ENCODE results near the gene UGT1A7.
"Not testable (repeated sequence)": the region's sequence is repeated elsewhere in the genome, so short reads cannot be mapped to it uniquely, and the experiment has no call there.

The UGT1A7 gene

DNA sequence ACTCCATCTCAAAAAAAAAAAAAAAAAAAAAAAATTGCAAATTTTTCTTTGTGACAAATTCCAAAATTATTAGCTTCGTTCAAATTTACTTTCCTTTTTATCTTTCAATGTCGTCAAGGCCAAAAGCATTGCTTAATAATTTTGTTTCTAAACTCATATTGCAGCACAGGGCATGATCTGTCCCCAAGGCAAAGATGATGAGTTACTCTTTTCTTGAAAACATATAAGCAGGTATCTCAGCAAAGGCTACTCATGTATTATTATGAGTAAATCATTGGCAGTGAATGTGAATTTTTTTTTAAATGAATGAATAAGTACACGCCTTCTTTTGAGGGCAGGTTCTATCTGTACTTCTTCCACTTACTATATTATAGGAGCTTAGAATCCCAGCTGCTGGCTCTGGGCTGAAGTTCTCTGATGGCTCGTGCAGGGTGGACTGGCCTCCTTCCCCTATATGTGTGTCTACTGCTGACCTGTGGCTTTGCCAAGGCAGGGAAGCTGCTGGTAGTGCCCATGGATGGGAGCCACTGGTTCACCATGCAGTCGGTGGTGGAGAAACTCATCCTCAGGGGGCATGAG lies at the start of gene UGT1A7:
Gene UGT1A7 (plus strand): TSS at position 381 of the 579 bp plus-strand sequence. CDS start 37 bp downstream, at position 418.
- no peaks in the 10 kb centered on the region for H3K4me1 ChIP-seq (ENCODE audit: control insufficient read depth, insufficient read depth, low read length)
- H3K27ac ChIP-seq (ENCODE audit: low read length) = no peak within 1 kb of the TSS
- no peak within 1 kb of the TSS for H3K9ac ChIP-seq (ENCODE audit: low read length in 2 of 2)
- no peaks in the 10 kb centered on the region for H3K9me3 ChIP-seq (ENCODE audit: control insufficient read depth in 2 of 2, low read length in 2 of 2)
- H3K36me3 ChIP-seq (ENCODE audit: control insufficient read depth in 2 of 2, insufficient read depth in 2 of 2, low read length in 2 of 2) = no peaks in the 10 kb centered on the region
- H3K27me3 ChIP-seq (ENCODE audit: control insufficient read depth in 1 of 2, insufficient read depth in 2 of 2, low read length in 2 of 2) = peaks cover 0 to 2% of the 10 kb centered on the region in 2 donors
- no peak within 1 kb of the TSS for H3K4me3 ChIP-seq (ENCODE audit: low read length in 2 of 2)

DNA sequence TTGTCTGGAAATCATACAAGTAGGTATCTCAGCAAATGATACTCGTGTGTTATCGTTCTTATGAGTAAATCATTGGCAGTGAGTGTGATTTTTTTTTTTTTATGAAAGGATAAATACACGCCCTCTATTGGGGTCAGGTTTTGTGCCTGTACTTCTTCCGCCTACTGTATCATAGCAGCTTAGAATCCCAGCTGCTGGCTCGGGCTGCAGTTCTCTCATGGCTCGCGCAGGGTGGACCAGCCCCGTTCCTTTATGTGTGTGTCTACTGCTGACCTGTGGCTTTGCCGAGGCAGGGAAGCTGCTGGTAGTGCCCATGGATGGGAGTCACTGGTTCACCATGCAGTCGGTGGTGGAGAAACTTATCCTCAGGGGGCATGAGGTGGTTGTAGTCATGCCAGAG lies 45.4 kb upstream of the UGT1A7 start, which contains the start of gene UGT1A10:
Gene UGT1A10 (plus strand): TSS at position 143 of the 400 bp plus-strand sequence. CDS start 75 bp downstream, at position 218.
- H3K4me3 ChIP-seq (ENCODE audit: low read length in 2 of 2) = not testable (repeated sequence)

DNA sequence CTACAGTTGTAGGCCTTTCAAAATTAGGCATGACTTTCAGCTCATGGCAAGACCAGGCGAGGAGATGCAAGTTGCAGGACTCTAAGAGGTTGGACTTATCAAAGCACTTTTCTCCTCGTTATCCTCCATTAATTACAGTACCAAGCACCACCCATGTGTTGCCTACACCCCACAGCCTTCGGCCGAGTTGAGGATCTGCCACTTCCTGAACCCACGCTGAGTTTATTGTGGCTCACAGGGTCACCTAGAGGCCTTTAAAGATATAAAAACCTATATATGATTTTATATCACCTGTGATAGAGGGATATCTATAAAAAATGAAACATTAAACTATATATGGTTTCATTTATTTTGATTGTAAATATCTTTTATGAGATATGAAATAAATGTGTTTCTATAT lies 42.9 kb upstream of the UGT1A7 start:
- Histone ChIP-seq H3K27me3 (ENCODE audit: control insufficient read depth in 1 of 2, insufficient read depth in 2 of 2, low read length in 2 of 2) (no peaks in the 10 kb centered on the region), H3K36me3 (ENCODE audit: control insufficient read depth in 2 of 2, insufficient read depth in 2 of 2, low read length in 2 of 2) (no peaks in the 10 kb centered on the region), H3K9me3 (ENCODE audit: control insufficient read depth in 2 of 2, low read length in 2 of 2) (peaks cover 0 to 7% of the 10 kb centered on the region in 2 donors), H3K9ac (ENCODE audit: low read length in 2 of 2) (no peak overlapping the region), H3K4me1 (ENCODE audit: control insufficient read depth, insufficient read depth, low read length) (no peaks in the 10 kb centered on the region), H3K27ac (ENCODE audit: low read length) (no peak overlapping the region), H3K4me3 (ENCODE audit: low read length in 2 of 2) (no peak overlapping the region)

More for the DNA sequence above, 45.4 kb upstream of the UGT1A7 start, which contains the start of gene UGT1A10:
- not testable (repeated sequence) for H3K9me3 ChIP-seq (ENCODE audit: control insufficient read depth in 2 of 2, low read length in 2 of 2); H3K27ac ChIP-seq (ENCODE audit: low read length); H3K9ac ChIP-seq (ENCODE audit: low read length in 2 of 2); H3K4me1 ChIP-seq (ENCODE audit: control insufficient read depth, insufficient read depth, low read length); H3K36me3 ChIP-seq (ENCODE audit: control insufficient read depth in 2 of 2, insufficient read depth in 2 of 2, low read length in 2 of 2); H3K27me3 ChIP-seq (ENCODE audit: control insufficient read depth in 1 of 2, insufficient read depth in 2 of 2, low read length in 2 of 2)

DNA sequence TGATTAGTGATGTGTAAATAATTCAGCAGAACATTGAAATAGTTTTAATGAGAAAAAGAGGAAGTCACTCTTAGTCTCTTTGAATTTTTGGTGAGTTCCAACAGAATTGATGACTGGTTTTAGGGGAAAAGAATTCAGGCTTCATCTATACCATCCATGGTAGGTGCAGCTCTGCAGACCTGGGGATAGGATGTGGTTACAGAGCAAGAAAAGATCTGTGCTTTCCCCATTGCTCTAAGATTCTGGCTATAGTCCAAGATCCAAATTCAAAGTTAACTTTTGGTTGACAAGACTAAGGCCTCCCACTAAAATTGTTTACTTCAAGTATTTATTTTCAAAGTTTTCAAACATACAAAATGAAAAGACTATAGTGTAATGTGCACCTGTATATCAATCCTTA lies 41.8 kb upstream of the UGT1A7 start:
- H3K4me1 ChIP-seq (ENCODE audit: control insufficient read depth, insufficient read depth, low read length) = no peaks in the 10 kb centered on the region
- H3K36me3 ChIP-seq (ENCODE audit: control insufficient read depth in 2 of 2, insufficient read depth in 2 of 2, low read length in 2 of 2) = no peaks in the 10 kb centered on the region
- H3K9ac ChIP-seq (ENCODE audit: low read length in 2 of 2) = no peak overlapping the region
- H3K27me3 ChIP-seq (ENCODE audit: control insufficient read depth in 1 of 2, insufficient read depth in 2 of 2, low read length in 2 of 2) = no peaks in the 10 kb centered on the region
- no peak overlapping the region for H3K4me3 ChIP-seq (ENCODE audit: low read length in 2 of 2)
- H3K9me3 ChIP-seq (ENCODE audit: control insufficient read depth in 2 of 2, low read length in 2 of 2) = peaks cover 0 to 7% of the 10 kb centered on the region in 2 donors
- no peak overlapping the region for H3K27ac ChIP-seq (ENCODE audit: low read length)

DNA sequence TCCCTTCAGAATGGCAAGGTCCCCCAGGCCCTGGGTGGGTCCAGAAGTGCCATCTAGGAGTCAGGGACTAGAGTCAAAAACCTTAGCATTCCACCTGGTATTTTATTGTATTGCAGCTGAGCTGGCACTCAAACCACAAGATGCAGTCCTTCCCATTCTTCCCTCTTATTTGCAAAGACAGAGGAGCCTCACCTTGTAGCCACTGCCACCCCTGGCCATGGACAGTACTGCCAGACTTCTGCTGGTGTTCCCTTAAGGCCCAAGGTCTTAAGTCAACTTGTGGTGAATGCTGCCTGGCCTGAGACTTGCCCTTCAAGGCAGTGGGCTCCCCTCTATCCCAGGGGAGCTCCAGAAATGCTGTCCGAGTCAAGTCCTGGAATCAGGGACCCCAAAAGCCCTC lies 38.6 kb upstream of the UGT1A7 start:
- H3K27me3 ChIP-seq (ENCODE audit: control insufficient read depth in 1 of 2, insufficient read depth in 2 of 2, low read length in 2 of 2) = no peaks in the 10 kb centered on the region
- H3K9me3 ChIP-seq (ENCODE audit: control insufficient read depth in 2 of 2, low read length in 2 of 2) = peaks cover 0 to 7% of the 10 kb centered on the region in 2 donors
- no peaks in the 10 kb centered on the region for H3K4me1 ChIP-seq (ENCODE audit: control insufficient read depth, insufficient read depth, low read length)
- no peak overlapping the region for H3K27ac ChIP-seq (ENCODE audit: low read length)
- no peak overlapping the region for H3K4me3 ChIP-seq (ENCODE audit: low read length in 2 of 2)
- no peak overlapping the region for H3K9ac ChIP-seq (ENCODE audit: low read length in 2 of 2)
- no peaks in the 10 kb centered on the region for H3K36me3 ChIP-seq (ENCODE audit: control insufficient read depth in 2 of 2, insufficient read depth in 2 of 2, low read length in 2 of 2)

GRCh38 chr2:233646033-233646432 lies 35.7 kb upstream of the UGT1A7 start:
- H3K9me3 ChIP-seq (ENCODE audit: control insufficient read depth in 2 of 2, low read length in 2 of 2); H3K4me1 ChIP-seq (ENCODE audit: control insufficient read depth, insufficient read depth, low read length); H3K27me3 ChIP-seq (ENCODE audit: control insufficient read depth in 1 of 2, insufficient read depth in 2 of 2, low read length in 2 of 2); H3K9ac ChIP-seq (ENCODE audit: low read length in 2 of 2); H3K27ac ChIP-seq (ENCODE audit: low read length); H3K36me3 ChIP-seq (ENCODE audit: control insufficient read depth in 2 of 2, insufficient read depth in 2 of 2, low read length in 2 of 2); H3K4me3 ChIP-seq (ENCODE audit: low read length in 2 of 2): not testable (repeated sequence)

DNA sequence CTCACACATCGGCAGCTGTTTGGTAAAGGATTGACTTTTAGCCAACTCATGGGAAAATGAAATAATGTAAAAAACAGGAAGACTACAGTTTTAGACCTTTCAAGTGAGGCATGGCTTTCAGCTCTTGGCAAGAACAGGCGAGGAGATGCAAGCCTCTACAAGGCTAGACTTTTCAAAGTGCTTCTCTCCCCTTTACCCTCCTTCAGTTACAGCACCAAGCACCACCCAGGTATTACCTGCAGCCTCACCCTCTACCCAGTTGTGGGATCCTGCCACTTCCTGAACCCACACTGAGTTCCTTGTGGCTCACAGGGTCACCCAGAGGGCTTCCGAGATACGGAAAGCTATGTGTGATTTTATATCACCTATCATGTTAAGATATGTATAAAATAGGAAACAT lies 30.7 kb upstream of the UGT1A7 start:
- Histone ChIP-seq H3K9me3 (ENCODE audit: control insufficient read depth in 2 of 2, low read length in 2 of 2) (no peaks in the 10 kb centered on the region), H3K27ac (ENCODE audit: low read length) (no peak overlapping the region), H3K4me3 (ENCODE audit: low read length in 2 of 2) (no peak overlapping the region), H3K36me3 (ENCODE audit: control insufficient read depth in 2 of 2, insufficient read depth in 2 of 2, low read length in 2 of 2) (no peaks in the 10 kb centered on the region), H3K27me3 (ENCODE audit: control insufficient read depth in 1 of 2, insufficient read depth in 2 of 2, low read length in 2 of 2) (peaks cover 0 to 2% of the 10 kb centered on the region in 2 donors), H3K9ac (ENCODE audit: low read length in 2 of 2) (no peak overlapping the region), H3K4me1 (ENCODE audit: control insufficient read depth, insufficient read depth, low read length) (no peaks in the 10 kb centered on the region)

DNA sequence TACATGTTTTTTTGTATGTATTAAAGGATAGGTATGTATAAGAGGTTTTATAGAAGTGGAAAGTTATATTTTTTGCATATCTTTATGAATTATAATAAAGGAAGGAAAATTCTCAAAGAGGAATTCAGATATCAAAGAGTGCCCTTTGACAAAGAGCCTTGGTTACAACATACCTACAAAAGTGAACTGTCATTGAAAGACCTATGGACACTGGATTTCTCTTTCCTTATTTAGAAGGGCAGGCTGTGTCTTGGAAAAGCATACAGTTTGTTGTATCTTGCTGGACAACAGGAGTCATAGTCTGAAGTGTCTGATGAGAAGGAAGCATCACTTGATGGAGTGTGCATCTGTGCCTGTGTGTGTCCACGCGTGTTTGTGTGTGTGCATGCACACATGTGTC lies 30.3 kb upstream of the UGT1A7 start:
- Histone ChIP-seq H3K9me3 (ENCODE audit: control insufficient read depth in 2 of 2, low read length in 2 of 2) (no peaks in the 10 kb centered on the region), H3K4me3 (ENCODE audit: low read length in 2 of 2) (no peak overlapping the region), H3K36me3 (ENCODE audit: control insufficient read depth in 2 of 2, insufficient read depth in 2 of 2, low read length in 2 of 2) (no peaks in the 10 kb centered on the region), H3K27ac (ENCODE audit: low read length) (no peak overlapping the region), H3K9ac (ENCODE audit: low read length in 2 of 2) (no peak overlapping the region), H3K27me3 (ENCODE audit: control insufficient read depth in 1 of 2, insufficient read depth in 2 of 2, low read length in 2 of 2) (peaks cover 0 to 2% of the 10 kb centered on the region in 2 donors), H3K4me1 (ENCODE audit: control insufficient read depth, insufficient read depth, low read length) (no peaks in the 10 kb centered on the region)

- no peak overlapping the region for H3K9ac ChIP-seq (ENCODE audit: low read length in 2 of 2)
- H3K4me3 ChIP-seq (ENCODE audit: low read length in 2 of 2) = no peak overlapping the region
- no peaks in the 10 kb centered on the region for H3K9me3 ChIP-seq (ENCODE audit: control insufficient read depth in 2 of 2, low read length in 2 of 2)
- peaks cover 0 to 2% of the 10 kb centered on the region in 2 donors for H3K27me3 ChIP-seq (ENCODE audit: control insufficient read depth in 1 of 2, insufficient read depth in 2 of 2, low read length in 2 of 2)
- no peaks in the 10 kb centered on the region for H3K36me3 ChIP-seq (ENCODE audit: control insufficient read depth in 2 of 2, insufficient read depth in 2 of 2, low read length in 2 of 2)
- H3K4me1 ChIP-seq (ENCODE audit: control insufficient read depth, insufficient read depth, low read length) = no peaks in the 10 kb centered on the region
- H3K27ac ChIP-seq (ENCODE audit: low read length) = no peak overlapping the region
Measured at GRCh38 chr2:233654501-233654900, 27.2 kb upstream of the UGT1A7 start.

DNA sequence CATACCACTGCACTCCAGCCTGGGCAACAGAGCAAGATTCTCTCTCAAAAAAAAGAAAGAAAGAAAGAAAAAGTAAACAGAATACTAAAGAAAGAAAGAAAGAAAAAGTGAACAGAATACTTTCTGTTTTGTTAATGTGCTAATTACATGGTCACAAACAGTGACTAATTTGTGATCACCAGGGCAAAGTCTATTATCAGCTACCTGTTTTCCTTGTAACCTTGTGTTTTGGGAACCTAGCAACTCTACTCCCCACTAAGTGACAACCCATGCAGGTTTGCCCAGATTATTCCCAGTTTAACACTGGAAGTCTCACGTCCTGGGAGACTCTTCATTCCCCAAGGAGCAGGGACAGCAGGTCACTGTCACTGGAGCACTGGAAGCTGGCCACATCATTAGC lies 26.7 kb upstream of the UGT1A7 start:
- H3K27me3 ChIP-seq (ENCODE audit: control insufficient read depth in 1 of 2, insufficient read depth in 2 of 2, low read length in 2 of 2) = peaks cover 0 to 2% of the 10 kb centered on the region in 2 donors
- no peak overlapping the region for H3K4me3 ChIP-seq (ENCODE audit: low read length in 2 of 2)
- H3K27ac ChIP-seq (ENCODE audit: low read length) = no peak overlapping the region
- no peaks in the 10 kb centered on the region for H3K36me3 ChIP-seq (ENCODE audit: control insufficient read depth in 2 of 2, insufficient read depth in 2 of 2, low read length in 2 of 2)
- no peaks in the 10 kb centered on the region for H3K4me1 ChIP-seq (ENCODE audit: control insufficient read depth, insufficient read depth, low read length)
- no peaks in the 10 kb centered on the region for H3K9me3 ChIP-seq (ENCODE audit: control insufficient read depth in 2 of 2, low read length in 2 of 2)
- no peak overlapping the region for H3K9ac ChIP-seq (ENCODE audit: low read length in 2 of 2)

DNA sequence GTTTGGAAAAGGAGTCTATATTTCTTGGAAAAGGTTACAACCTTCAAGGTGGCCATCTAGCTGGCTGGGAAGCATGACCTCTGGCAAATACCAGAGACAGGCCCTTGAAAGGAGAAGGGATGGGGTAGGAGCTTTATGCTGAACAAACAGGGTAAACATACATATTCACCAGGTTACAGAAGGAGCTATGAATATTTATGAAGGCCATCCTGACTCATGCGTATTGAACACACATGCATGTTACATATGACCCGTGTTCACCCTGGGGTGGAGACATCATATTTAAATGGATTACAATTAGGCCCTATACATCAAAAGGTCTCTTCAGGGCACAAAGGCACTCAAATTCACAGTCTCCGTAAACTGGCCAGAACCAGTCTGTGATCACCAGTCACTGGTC lies 25.8 kb upstream of the UGT1A7 start:
- not testable (repeated sequence) for H3K27me3 ChIP-seq (ENCODE audit: control insufficient read depth in 1 of 2, insufficient read depth in 2 of 2, low read length in 2 of 2); H3K9me3 ChIP-seq (ENCODE audit: control insufficient read depth in 2 of 2, low read length in 2 of 2); H3K4me1 ChIP-seq (ENCODE audit: control insufficient read depth, insufficient read depth, low read length); H3K27ac ChIP-seq (ENCODE audit: low read length); H3K36me3 ChIP-seq (ENCODE audit: control insufficient read depth in 2 of 2, insufficient read depth in 2 of 2, low read length in 2 of 2); H3K4me3 ChIP-seq (ENCODE audit: low read length in 2 of 2); H3K9ac ChIP-seq (ENCODE audit: low read length in 2 of 2)

All from stomach smooth muscle (tissue), 2 donors.